ENCODE measurements around the gene LPAR6.
"Not testable (repeated sequence)": the region's sequence is repeated elsewhere in the genome, so short reads cannot be mapped to it uniquely, and the experiment has no call there.

LPAR6 gene, protein sequence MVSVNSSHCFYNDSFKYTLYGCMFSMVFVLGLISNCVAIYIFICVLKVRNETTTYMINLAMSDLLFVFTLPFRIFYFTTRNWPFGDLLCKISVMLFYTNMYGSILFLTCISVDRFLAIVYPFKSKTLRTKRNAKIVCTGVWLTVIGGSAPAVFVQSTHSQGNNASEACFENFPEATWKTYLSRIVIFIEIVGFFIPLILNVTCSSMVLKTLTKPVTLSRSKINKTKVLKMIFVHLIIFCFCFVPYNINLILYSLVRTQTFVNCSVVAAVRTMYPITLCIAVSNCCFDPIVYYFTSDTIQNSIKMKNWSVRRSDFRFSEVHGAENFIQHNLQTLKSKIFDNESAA

DNA sequence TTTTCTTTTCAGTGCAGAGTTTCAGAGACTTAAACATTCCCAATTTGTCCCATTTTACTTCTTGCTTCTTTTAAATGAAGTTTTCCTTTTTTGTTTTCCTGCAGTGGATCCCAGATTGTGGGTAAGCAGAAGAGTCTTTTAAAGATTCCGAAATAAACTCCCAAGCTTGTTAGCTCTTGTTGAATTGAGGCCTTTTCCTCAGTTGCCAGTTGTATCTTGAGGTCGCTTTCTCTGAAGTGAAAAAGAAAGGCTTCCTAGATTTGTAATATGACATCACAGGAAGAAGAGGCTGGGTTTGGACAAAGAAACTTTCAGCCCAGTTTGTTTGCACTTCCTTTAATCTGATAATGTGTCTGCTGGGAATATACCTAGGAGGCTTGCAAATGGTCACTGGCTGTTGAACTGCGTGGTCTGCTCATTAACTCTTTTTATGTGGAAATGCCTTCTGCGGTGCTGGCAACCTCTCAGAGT is at the start of gene LPAR6:
Gene LPAR6, minus strand, starts transcription at position 233 of the 471 bp plus-strand sequence. CDS start 690 bp downstream, outside the sequence.
- DNase-seq (ENCODE audit: low read depth): no peak

GRCh38 chr13:48457578-48458242 is 44.8 kb upstream of the LPAR6 start:
- no peak for DNase-seq (ENCODE audit: low read depth)

DNA sequence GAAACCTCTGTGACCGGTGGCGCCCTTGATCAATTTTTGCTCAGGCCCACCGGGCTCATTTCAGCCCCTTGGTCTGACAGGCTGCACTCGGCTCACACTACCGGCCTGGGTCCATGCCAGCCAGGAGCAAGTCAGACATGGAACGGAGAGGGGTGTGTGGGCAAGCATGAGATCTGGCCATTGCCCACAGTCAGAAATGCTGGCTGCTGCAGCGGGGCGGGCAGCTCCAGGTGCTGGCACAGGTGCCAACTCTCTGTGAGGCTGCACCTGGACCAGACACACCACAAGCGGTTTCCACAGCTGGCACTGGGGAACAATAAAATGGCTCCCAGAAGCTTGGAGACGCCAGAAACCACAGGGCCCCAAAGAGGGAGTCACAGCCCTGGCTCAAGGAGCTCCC is 43.6 kb upstream of the LPAR6 start:
- DNase-seq (ENCODE audit: low read depth): no peak

- DNase-seq (ENCODE audit: low read depth): not testable (repeated sequence)
These were observed 38.3 kb upstream of the LPAR6 start for GRCh38 chr13:48451196-48451595.

GRCh38 chr13:48449656-48450055 is 36.7 kb upstream of the LPAR6 start:
- no peak for DNase-seq (ENCODE audit: low read depth)

GRCh38 chr13:48448959-48449614 is 36.2 kb upstream of the LPAR6 start:
- no peak for DNase-seq (ENCODE audit: low read depth)

DNA sequence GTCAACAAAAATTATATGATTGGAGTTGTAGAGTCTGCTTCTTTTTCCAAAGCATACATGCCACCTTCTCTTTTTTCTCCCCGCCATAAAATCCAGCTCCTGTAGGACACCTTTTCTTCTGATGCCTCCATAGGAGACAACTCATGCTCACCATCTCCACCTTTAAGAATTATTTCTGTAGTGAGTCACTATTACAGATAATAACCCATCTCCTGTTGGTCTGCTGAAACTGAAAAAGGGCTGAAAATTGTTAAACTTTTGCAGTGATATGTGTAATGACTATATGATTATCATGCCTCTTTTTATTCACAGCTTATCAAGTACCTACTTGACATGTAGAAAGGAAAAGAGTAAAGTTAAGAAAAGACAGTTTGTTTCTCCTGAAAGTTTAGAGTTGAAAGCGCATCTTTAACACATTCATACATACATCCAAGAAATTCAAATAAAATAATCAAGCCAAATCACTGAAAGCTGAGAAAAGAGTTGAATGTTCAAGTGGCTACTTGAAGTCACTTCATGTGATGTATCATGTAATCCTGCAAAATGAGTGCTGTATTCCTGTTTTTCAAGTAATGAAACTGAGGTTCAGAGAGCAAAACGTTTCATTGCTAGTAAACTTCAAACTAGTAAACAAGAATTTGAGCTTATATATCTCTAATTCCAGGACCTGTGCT is 35.5 kb upstream of the LPAR6 start:
- no peak for DNase-seq (ENCODE audit: low read depth)

DNA sequence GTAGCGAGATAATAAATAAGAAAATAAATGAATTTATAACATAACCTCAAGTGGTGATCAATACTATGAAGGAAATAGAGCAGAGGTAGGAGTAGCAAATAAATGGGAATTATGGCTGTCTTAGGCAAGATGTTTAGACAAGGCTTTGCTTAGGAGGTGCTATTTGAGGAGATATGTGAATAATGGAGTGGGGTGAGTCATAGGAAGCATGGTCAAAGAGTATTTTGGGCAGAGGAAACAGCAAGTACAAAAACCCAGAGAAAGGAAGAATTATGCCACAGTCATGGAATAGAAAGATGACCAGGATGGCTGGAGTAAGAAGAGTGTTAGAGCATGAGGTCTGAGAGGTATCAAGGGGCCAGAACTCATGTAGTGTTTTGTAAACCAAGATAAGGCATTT is 33.6 kb upstream of the LPAR6 start:
- no peak for DNase-seq (ENCODE audit: low read depth)

- DNase-seq (ENCODE audit: low read depth): no peak
These were observed 30.7 kb upstream of the LPAR6 start for GRCh38 chr13:48443442-48444208.

DNA sequence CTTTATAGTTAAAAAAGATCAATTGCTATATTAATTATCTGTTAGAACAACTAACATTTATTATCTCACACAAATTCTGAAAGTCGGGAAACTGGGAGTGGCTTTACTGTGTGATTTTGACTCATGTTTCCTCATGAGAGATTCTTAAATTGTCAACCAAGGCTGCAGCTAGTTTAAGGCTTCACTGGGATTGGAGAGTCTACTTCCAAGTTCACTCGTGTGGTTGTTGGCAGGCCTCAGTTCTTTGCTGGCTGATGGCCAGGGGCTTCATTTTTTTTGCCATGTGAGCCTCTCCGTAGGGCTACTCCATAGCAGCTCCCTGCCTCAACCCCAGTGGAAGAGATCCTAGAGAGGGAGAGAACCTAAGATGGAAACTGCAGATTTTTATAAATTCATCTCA is 24.5 kb upstream of the LPAR6 start:
- no peak for DNase-seq (ENCODE audit: low read depth)

GRCh38 chr13:48436661-48437288 is 23.9 kb upstream of the LPAR6 start:
- DNase-seq (ENCODE audit: low read depth): no peak

DNA sequence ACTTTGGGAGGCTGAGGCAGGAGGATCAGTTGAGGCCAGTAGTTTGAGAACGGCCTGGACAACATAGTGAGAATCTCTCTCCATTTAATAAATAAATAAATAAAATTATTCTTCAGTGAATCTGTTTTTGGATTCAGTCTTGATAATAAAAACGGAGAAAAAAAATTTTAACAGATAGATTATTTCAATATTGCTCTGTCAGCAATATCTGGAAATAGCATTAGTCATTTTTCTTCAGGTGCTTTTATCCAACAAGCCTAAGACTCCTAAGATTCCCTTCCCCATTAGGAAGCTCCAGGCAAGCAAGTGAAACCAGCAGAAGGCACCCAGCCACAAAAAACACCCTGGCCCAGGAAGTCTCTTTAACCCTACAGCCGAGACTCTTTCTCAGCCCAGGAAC is 21.3 kb upstream of the LPAR6 start:
- DNase-seq (ENCODE audit: low read depth): no peak

DNA sequence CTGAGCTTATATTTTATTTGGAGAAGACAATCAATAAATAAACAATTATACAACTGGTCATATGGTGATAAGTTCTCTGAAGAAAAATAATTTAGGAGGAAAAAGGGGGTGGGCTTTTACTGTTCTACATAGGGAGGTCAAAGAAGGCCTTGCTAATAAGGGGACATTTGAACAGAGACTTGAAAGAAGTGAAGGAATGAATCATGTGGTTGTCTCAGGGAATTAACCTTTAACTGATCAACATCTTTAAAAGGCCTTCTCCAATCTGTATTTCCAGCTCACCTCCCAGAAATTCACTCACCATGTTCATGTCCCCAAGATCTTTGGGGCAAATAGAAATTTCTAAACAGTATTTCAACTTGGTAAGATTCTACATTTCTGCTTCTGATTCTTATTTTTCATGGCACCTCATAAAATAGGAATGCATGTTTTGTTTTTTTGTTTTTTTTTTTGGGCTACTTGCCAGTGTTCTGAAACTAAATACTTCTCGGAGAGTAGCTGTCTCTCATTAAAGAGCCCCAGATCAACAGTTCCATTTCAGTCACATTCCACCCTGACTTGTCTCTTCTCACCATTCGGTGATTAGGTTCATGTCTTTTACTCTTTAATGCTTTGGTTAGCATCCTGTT is 19.2 kb upstream of the LPAR6 start:
- DNase-seq (ENCODE audit: low read depth): no peak

DNA sequence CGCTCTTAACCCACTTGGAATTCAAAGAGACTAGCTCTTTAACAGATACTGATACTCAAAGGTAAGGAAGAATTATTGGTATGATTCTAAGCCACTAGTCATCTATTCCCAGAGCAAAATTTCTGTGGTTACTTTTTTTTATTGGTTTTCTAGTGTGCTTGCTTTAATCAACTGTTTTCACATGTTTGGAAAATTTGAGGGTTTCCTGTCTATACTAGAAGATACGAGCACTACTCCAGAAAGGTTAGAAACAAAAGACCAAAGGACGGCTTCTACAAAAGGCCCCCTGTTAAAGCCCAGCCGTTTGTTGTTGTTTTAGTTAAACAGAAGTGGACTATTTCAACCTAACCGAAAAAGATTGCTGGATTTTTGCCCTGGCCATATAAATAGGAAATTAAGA is 18.5 kb upstream of the LPAR6 start:
- DNase-seq (ENCODE audit: low read depth): no peak

DNA sequence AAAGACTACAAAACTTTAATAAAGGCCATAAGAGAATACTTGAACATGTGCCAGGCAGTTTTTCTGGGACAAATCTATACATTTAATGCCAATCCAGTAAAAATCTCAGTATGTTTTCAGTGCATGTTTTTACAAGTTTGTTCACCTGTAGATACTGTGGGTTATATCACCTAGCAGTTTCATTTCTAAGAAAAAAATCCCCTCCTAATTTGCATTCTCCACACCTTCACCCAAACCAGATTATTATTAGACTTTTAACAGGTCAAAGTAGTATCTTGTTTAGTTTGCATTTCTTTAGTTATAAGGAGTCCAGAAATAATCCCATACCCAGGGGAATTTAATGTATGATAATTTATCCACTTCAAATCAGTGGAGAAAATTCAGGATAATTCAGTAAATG is 17.0 kb upstream of the LPAR6 start:
- DNase-seq (ENCODE audit: low read depth): no peak

- DNase-seq (ENCODE audit: low read depth): no peak
These were observed 16.1 kb upstream of the LPAR6 start for GRCh38 chr13:48429036-48429435.

GRCh38 chr13:48426755-48427298 is 13.9 kb upstream of the LPAR6 start:
- DNase-seq (ENCODE audit: low read depth): not testable (repeated sequence)

DNA sequence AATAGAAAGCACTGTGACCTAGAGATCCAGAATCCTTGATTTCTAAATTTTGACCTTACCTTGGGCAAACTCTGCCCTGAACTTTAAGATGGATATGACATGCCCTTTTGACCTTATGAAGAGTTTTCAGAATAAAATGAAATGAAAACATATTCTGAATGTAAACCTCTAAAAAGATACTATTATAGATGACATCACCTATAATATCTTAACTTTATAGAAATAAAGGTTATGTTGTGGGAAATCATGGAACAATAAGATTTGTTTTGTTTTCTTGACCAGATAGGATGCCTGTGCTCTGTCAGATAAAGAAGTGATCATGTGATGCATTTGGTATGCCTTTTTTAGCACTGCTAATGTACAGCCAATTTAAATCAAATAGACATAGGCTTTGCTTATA is 13.1 kb upstream of the LPAR6 start:
- no peak for DNase-seq (ENCODE audit: low read depth)

GRCh38 chr13:48424212-48424611 is 11.3 kb upstream of the LPAR6 start:
- no peak for DNase-seq (ENCODE audit: low read depth)

DNA sequence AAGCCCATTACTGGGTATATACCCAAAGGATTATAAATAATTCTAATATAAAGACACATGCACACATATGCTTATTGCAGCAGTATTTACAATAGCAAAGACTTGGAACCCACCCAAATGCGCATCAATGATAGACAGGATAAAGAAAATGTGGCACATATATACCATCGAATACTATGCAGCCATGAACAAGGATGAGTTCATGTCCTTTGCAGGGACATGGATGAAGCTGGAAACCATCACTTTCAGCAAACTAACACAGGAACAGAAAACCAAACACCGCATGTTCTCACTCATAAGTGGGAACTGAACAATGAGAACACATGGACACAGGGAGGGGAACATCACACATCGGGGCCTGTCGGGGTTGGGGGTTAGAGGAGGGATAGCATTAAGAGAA is 9.1 kb upstream of the LPAR6 start:
- DNase-seq (ENCODE audit: low read depth): not testable (repeated sequence)

Data from stimulated activated CD8-positive, alpha-beta memory T cell treated with anti-CD3 and anti-CD28 coated beads, Interleukin-7, amount 100 ng/mL, for 24 hours (primary cell).